Measurements from ENCODE around the gene PSME4. TPM values are rescaled to one million over a fixed set of nuclear protein-coding genes. Genes with fewer than 3 reads are reported as not detected.

The PSME4 gene
- total and polyA plus RNA-seq, 10 donors: 34.1 to 88.1 (median 58.8) TPM

DNA sequence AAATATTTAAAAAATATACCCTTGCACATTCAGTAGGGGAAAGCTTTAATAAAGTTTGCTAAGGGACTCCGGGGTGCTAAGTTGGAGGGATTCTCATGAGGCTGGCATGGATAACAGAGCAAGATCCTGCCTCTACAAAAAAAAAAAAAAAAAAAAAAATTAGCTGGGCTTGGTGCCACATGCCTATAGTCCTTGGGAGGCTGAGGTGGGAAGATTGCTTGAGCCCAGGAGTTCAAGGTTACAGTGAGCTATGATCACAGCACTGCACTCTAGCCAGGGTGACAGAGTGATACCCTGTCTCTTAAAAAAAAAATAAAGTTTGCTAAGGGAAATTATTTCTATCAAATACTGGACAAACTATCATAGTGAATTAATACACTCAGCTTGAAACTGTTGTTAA lies 93.7 kb downstream of the PSME4 start:
- no peaks in the 10 kb centered on the region for H3K4me1 ChIP-seq
- no peaks in the 10 kb centered on the region for H3K27me3 ChIP-seq (replicated peaks in 1 of 7)
- no peak for DNase-seq
- H3K27ac ChIP-seq: peak overlapping the region in 1 of 8 donors; percentile 31
- peaks cover 0 to 9% (median 0%) of the 10 kb centered on the region in 8 donors for H3K9me3 ChIP-seq
- no peak overlapping the region for H3K4me3 ChIP-seq
- 0 to 47% (median 43%) methylated on average over 1 of the region's 1 CpG for WGBS, 5 donors
- H3K36me3 ChIP-seq: peaks cover 4 to 100% (median 39%) of the 10 kb centered on the region in 6 donors
- intact Hi-C loops (cut with DNase I; ENCODE audit: low total_unique reads): no loop called here
- TF ChIP-seq, protein P1, sequence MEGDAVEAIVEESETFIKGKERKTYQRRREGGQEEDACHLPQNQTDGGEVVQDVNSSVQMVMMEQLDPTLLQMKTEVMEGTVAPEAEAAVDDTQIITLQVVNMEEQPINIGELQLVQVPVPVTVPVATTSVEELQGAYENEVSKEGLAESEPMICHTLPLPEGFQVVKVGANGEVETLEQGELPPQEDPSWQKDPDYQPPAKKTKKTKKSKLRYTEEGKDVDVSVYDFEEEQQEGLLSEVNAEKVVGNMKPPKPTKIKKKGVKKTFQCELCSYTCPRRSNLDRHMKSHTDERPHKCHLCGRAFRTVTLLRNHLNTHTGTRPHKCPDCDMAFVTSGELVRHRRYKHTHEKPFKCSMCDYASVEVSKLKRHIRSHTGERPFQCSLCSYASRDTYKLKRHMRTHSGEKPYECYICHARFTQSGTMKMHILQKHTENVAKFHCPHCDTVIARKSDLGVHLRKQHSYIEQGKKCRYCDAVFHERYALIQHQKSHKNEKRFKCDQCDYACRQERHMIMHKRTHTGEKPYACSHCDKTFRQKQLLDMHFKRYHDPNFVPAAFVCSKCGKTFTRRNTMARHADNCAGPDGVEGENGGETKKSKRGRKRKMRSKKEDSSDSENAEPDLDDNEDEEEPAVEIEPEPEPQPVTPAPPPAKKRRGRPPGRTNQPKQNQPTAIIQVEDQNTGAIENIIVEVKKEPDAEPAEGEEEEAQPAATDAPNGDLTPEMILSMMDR (IDR thresholded peaks at IDR 0.05 in 8 of 11, conservative IDR thresholded peaks at IDR 0.05 in 3 of 11): no peak
- TF ChIP-seq POLR2A (IDR thresholded peaks at IDR 0.05): no peak
- no peak for TF ChIP-seq POLR2AphosphoS5 (IDR thresholded peaks at IDR 0.05)

DNA sequence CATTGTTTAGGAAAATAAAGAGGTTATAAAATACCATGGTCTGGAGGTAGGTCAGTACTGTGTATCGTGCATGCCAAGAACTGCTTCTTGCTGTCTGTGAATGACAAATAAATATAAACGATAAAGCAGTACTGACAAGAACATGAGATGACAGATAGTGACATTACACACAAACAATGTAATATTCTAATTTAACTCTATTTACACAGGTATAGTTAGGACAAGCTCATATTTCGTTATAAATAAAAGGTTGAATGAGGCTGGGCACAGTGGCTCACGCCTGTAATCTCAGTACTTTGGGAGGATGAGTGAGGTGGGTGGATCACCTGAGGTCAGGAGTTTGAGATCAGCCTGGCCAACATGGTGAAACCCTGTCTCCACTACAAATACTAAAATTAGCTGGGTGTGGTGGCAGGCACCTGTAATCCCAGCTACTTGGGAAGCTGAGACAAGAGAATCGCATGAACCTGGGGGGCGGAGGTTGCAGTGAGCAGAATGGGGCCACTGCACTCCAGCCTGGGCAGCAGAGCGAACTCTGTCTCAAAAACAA lies 96.3 kb downstream of the PSME4 start:
- no peaks in the 10 kb centered on the region for H3K27me3 ChIP-seq (replicated peaks in 1 of 7)
- WGBS, 5 donors: 87 to 98% (median 96%) methylated on average over 7 of the region's 7 CpGs
- peaks cover 0 to 9% (median 0%) of the 10 kb centered on the region in 8 donors for H3K9me3 ChIP-seq
- TF ChIP-seq POLR2AphosphoS5 (IDR thresholded peaks at IDR 0.05) (no peak), POLR2A (IDR thresholded peaks at IDR 0.05) (no peak)
- TF ChIP-seq, protein P1 (IDR thresholded peaks at IDR 0.05 in 8 of 11, conservative IDR thresholded peaks at IDR 0.05 in 3 of 11): no peak
- intact Hi-C loops (cut with DNase I; ENCODE audit: low total_unique reads): no loop called here
- H3K4me1 ChIP-seq: no peaks in the 10 kb centered on the region
- H3K27ac ChIP-seq: no peak overlapping the region
- DNase-seq: no peak
- H3K36me3 ChIP-seq: peaks cover 4 to 100% (median 50%) of the 10 kb centered on the region in 6 donors
- no peak overlapping the region for H3K4me3 ChIP-seq

DNA sequence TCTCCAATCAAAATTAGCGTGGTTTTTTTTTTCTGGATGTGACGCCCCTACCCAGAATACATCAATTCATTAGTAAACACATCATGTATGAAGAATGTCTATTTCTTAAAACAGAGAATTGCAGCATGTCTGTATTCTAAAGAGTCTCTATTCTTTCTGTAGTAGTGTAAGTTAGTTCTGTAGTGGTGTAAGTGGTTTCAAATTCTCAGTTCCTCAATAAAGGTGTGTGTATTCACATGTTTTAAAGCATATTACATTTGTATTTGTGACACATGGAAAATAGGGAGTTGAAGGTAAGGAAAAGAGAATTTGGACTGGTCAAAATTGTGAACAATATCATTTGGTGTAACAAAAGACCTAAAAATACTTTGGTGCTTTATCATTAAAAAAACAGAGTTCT lies 103.0 kb downstream of the PSME4 start:
- 96 to 100% (median 99%) methylated on average over 2 of the region's 2 CpGs for WGBS, 5 donors
- H3K9me3 ChIP-seq: no peaks in the 10 kb centered on the region
- no peak overlapping the region for H3K27ac ChIP-seq
- DNase-seq: no peak
- H3K36me3 ChIP-seq: peaks cover 0 to 100% (median 66%) of the 10 kb centered on the region in 6 donors
- TF ChIP-seq POLR2AphosphoS5 (IDR thresholded peaks at IDR 0.05) (no peak), POLR2A (IDR thresholded peaks at IDR 0.05) (no peak)
- TF ChIP-seq, protein P1 (IDR thresholded peaks at IDR 0.05 in 8 of 11, conservative IDR thresholded peaks at IDR 0.05 in 3 of 11): no peak
- intact Hi-C loops (cut with DNase I; ENCODE audit: low total_unique reads): no loop called here
- H3K27me3 ChIP-seq (replicated peaks in 1 of 7): no peaks in the 10 kb centered on the region
- H3K4me3 ChIP-seq: no peak overlapping the region
- no peaks in the 10 kb centered on the region for H3K4me1 ChIP-seq

DNA sequence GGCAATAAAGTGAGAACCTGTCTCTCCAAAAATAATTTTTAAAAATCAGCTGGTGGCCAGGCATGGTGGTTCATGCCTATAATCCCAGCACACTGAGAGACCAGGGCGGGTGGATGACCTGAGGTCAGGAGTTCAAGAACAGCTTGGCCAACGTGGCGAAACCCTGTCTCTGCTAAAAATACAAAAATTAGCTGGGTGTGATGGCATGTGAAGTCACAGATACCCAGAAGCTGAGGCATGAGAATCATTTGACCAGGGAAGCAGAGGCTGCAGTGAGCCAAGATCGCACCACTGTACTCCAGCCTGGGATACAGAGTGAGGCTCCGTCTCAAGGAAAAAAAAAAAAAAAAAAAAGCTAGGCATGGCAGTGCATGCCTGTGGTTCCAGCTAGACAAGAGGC lies 103.6 kb downstream of the PSME4 start:
- intact Hi-C loops (cut with DNase I; ENCODE audit: low total_unique reads): no loop called here
- no peak overlapping the region for H3K4me3 ChIP-seq
- H3K36me3 ChIP-seq: peaks cover 0 to 97% (median 66%) of the 10 kb centered on the region in 6 donors
- no peak for TF ChIP-seq POLR2A (IDR thresholded peaks at IDR 0.05)
- no peak for TF ChIP-seq POLR2AphosphoS5 (IDR thresholded peaks at IDR 0.05)
- TF ChIP-seq, protein P1 (IDR thresholded peaks at IDR 0.05 in 8 of 11, conservative IDR thresholded peaks at IDR 0.05 in 3 of 11): no peak
- no peaks in the 10 kb centered on the region for H3K9me3 ChIP-seq
- DNase-seq: no peak
- WGBS, 5 donors: 89 to 97% (median 93%) methylated on average over 5 of the region's 5 CpGs
- H3K27me3 ChIP-seq (replicated peaks in 1 of 7): no peaks in the 10 kb centered on the region
- no peaks in the 10 kb centered on the region for H3K4me1 ChIP-seq
- H3K27ac ChIP-seq: no peak overlapping the region

Measured in spleen (tissue), 11 donors.